ENCODE data around the gene ZNF136. TPM values are rescaled to one million over a fixed set of nuclear protein-coding genes. Genes with fewer than 3 reads are reported as not detected.
A peak's percentile ranks its signal among the peaks of the same experiment; 100 is the strongest.

ZNF136 gene
- total and polyA plus RNA-seq, 2 of the 8 experiments (the other 6 are each of a cell fraction or from before 2014, with no cell fraction given) = 1.6 to 6.9 TPM

DNA sequence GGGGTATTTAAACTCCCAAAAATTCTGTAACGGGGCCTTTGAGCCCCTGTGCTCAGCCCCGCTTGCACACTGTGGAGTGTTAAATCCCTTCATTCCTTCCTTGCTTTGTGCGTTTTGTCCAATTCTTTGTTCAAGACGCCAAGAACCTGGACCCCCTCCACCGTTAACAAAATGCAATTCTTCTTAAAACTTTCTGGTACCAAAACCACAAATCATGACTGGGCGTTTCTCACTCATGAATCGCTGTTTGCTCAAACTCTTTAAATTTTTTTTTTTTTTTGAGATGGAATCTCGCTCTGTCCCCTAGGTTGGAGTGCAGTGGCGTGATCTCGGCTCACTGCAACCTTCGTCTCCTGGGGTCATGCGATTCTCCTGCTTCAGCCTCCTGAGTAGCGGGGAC, 23.6 kb upstream of the ZNF136 start:
- DNase-seq (ENCODE audit: low read depth in 1 of 2, low spot score in 2 of 2) = no peak
- no peak overlapping the region for H3K14ac ChIP-seq (ENCODE audit: insufficient read length)
- peak overlapping the region; percentile 68 to 94 (median 90) for H3K4me3 ChIP-seq (ENCODE audit: extremely low read depth in 1 of 4, insufficient read depth in 2 of 4, low read depth in 3 of 4, low read length in 4 of 4)
- H3K23me2 ChIP-seq (ENCODE audit: low read depth, low read length) = peaks cover 3% of the 10 kb centered on the region; the same call in 1 of the 2 replicates
- no peak overlapping the region for H4K91ac ChIP-seq (replicated peaks; ENCODE audit: insufficient read length, low read length)
- CTCF ChIA-PET (ENCODE audit: partially characterized antibody) = interaction anchor here (0.9 to 3.1 kb wide), 10 partner anchors 17 to 261 kb away, joined by 3 to 40 read pairs (median 8); partner anchors contain the start of gene ZNF625
- no peak overlapping the region for H3K23ac ChIP-seq (ENCODE audit: insufficient read length)
- H3K79me1 ChIP-seq (ENCODE audit: low read depth, low read length) = peaks cover 2% of the 10 kb centered on the region; the same call in 1 of the 2 replicates
- peak overlapping the region; percentile 95; the same call in 1 of the 2 replicates for H3K27ac ChIP-seq (ENCODE audit: low read depth, low read length)
- H4K5ac ChIP-seq (ENCODE audit: insufficient read length, low read depth, low read length) = no peak overlapping the region
- H2BK12ac ChIP-seq (ENCODE audit: low read depth, low read length) = no peak overlapping the region; the same call in 1 of the 2 replicates
- peak overlapping the region; percentile 65 to 66 for H3K4me2 ChIP-seq (ENCODE audit: insufficient read depth in 1 of 2, low read depth in 2 of 2, low read length in 2 of 2)
- WGBS, 2 experiments (ENCODE audit: extremely low coverage in 1 of 2, insufficient coverage in 1 of 2, insufficient read length in 1 of 2, insufficient replicate concordance in 2 of 2, low coverage in 1 of 2, low lambda C conversion rate in 2 of 2, missing lambda C conversion rate in 1 of 2) = 29% methylated on average over 11 of the region's 13 CpGs; no CpG with 5 or more reads in 1 of the 2 experiments
- peak overlapping the region; percentile 100; the same call in 1 of the 2 replicates for H4K8ac ChIP-seq (ENCODE audit: extremely low read depth, insufficient read depth, low read length)
- H3K9ac ChIP-seq (replicated peaks in 1 of 4; ENCODE audit: extremely low read depth in 1 of 4, low read depth in 3 of 4, low read length in 3 of 4) = peak overlapping the region in 3 of 4 experiments; percentile 9 to 91 (median 88); a peak in 6 of 7 replicates
- no peak overlapping the region for H2BK15ac ChIP-seq (ENCODE audit: low read length)
- peak overlapping the region; percentile 91; the same call in 1 of the 2 replicates for H2BK5ac ChIP-seq (ENCODE audit: low read depth, low read length)
- no peaks in the 10 kb centered on the region for H3K27me3 ChIP-seq (replicated peaks in 1 of 4; ENCODE audit: control insufficient read depth in 3 of 4, extremely low read depth in 1 of 4, insufficient read depth in 3 of 4, low read length in 3 of 4)
- POLR2A ChIA-PET (ENCODE audit: partially characterized antibody) = interaction anchor here (0.6 to 3.5 kb wide), 17 partner anchors 13 to 260 kb away, joined by 3 to 30 read pairs (median 12); partner anchors contain the start of genes ZNF136, ZNF625, ZNF844 and ZNF878
- peaks cover 0 to 27% of the 10 kb centered on the region in 2 experiments; a peak in 2 of 4 replicates for H3K79me2 ChIP-seq (ENCODE audit: control insufficient read depth in 1 of 2, insufficient read depth in 2 of 2, low read length in 2 of 2)
- FAIRE-seq = no peak
- H3K4ac ChIP-seq (replicated peaks; ENCODE audit: insufficient read length, low read depth, low read length) = no peak overlapping the region
- H3K4me1 ChIP-seq (replicated peaks in 1 of 4; ENCODE audit: control insufficient read depth in 3 of 4, insufficient read depth in 4 of 4, low read length in 3 of 4) = peaks cover 2 to 10% (median 6%) of the 10 kb centered on the region in 4 experiments; a peak in 6 of 7 replicates
- no peak overlapping the region for H3K18ac ChIP-seq (ENCODE audit: extremely low read depth, low read length)
- peaks cover 2 to 38% (median 23%) of the 10 kb centered on the region in 4 experiments; a peak in 7 of 8 replicates for H3K36me3 ChIP-seq (ENCODE audit: control insufficient read depth in 2 of 4, insufficient read depth in 4 of 4, low read length in 3 of 4)
- H2BK20ac ChIP-seq (ENCODE audit: low read length) = no peak overlapping the region
- H3K56ac ChIP-seq (replicated peaks; ENCODE audit: insufficient read length, low read depth, low read length) = no peak overlapping the region
- H2AFZ ChIP-seq (ENCODE audit: low read length) = no peak overlapping the region
- H3K9me3 ChIP-seq (ENCODE audit: insufficient read depth in 2 of 2, low read depth in 1 of 2, low read length in 1 of 2) = peaks cover 9% of the 10 kb centered on the region in 2 experiments
- H2BK120ac ChIP-seq (replicated peaks; ENCODE audit: low read depth, low read length) = no peak overlapping the region
- peaks cover 0 to 4% of the 10 kb centered on the region in 2 experiments for H4K20me1 ChIP-seq (replicated peaks in 1 of 2; ENCODE audit: control insufficient read depth in 1 of 2, insufficient read depth in 2 of 2, low read length in 2 of 2)
- 0 out of 2 replicates have a peak overlapping the region, but pooled peaks have one; percentile 53 for H2AK5ac ChIP-seq (ENCODE audit: low read depth, low read length)
- TF ChIP-seq, protein P1, sequence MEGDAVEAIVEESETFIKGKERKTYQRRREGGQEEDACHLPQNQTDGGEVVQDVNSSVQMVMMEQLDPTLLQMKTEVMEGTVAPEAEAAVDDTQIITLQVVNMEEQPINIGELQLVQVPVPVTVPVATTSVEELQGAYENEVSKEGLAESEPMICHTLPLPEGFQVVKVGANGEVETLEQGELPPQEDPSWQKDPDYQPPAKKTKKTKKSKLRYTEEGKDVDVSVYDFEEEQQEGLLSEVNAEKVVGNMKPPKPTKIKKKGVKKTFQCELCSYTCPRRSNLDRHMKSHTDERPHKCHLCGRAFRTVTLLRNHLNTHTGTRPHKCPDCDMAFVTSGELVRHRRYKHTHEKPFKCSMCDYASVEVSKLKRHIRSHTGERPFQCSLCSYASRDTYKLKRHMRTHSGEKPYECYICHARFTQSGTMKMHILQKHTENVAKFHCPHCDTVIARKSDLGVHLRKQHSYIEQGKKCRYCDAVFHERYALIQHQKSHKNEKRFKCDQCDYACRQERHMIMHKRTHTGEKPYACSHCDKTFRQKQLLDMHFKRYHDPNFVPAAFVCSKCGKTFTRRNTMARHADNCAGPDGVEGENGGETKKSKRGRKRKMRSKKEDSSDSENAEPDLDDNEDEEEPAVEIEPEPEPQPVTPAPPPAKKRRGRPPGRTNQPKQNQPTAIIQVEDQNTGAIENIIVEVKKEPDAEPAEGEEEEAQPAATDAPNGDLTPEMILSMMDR (IDR thresholded peaks at IDR 0.05; ENCODE audit: control extremely low read depth in 1 of 3, insufficient read depth in 1 of 3, low read depth in 1 of 3, low read length in 3 of 3) = no peak
- TF ChIP-seq TAF1 (IDR thresholded peaks at IDR 0.05; ENCODE audit: low read depth, low read length) = no peak
- no peak for TF ChIP-seq CTBP2 (IDR thresholded peaks at IDR 0.05; ENCODE audit: borderline replicate concordance, insufficient read depth, insufficient read length, low read length)
- TF ChIP-seq CHD2 (IDR thresholded peaks at IDR 0.05; ENCODE audit: low read length) = no peak
- TF ChIP-seq SP2 (IDR thresholded peaks at IDR 0.05; ENCODE audit: low read length) = no peak
- TF ChIP-seq NRF1 (IDR thresholded peaks at IDR 0.05; ENCODE audit: low read depth, low read length) = no peak
- TF ChIP-seq SUZ12 (IDR thresholded peaks at IDR 0.05; ENCODE audit: low read length) = no peak
- TF ChIP-seq SIX5 (IDR thresholded peaks at IDR 0.05; ENCODE audit: low read depth, low read length) = no peak
- TF ChIP-seq CBX5 (IDR thresholded peaks at IDR 0.05; ENCODE audit: low read depth, low read length) = no peak
- no peak for TF ChIP-seq YY1 (IDR thresholded peaks at IDR 0.05; ENCODE audit: low read depth, low read length)
